OCI-LY3 (cell line): Measurements from ENCODE around the gene STK32C.

ENCODE experiments used
- H2AFZ ChIP-seq: fragments of 200-600, 300-600 bp; shearing (Covaris generic); 2 replicates; pipeline ENCODE4 v1.6.0; 2014; ENCODE audit warnings: antibody characterized with exemption, low read depth, low read length
- H3K27ac ChIP-seq: fragments of 200-600, 300-600 bp; sonication (generic); 2 replicates; pipeline ENCODE4 v1.5.1; 2014; ENCODE audit warnings: mild to moderate bottlenecking, low read length, moderate library complexity, mixed read lengths
- H3K27me3 ChIP-seq: fragments of 200-600, 300-600 bp; sonication (generic); 2 replicates; pipeline ENCODE4 v1.6.1; 2014; ENCODE audit warnings: low read depth, low read length, mixed read lengths
- H3K36me3 ChIP-seq: fragments of 200-600, 300-600 bp; sonication (generic); replicated peaks from 2 replicates; pipeline ENCODE3; 2014; ENCODE audit warnings: low read depth, low read length, mixed read lengths
- H3K4me1 ChIP-seq: fragments of 300-600, 200-600 bp; sonication (generic); 2 replicates; pipeline ENCODE4 v1.6.1; 2014; ENCODE audit warnings: low read length, mixed read lengths
- H3K4me2 ChIP-seq: fragments of 200-600, 300-600 bp; sonication (generic); 2 replicates; pipeline ENCODE4 v1.6.1; 2014; ENCODE audit warnings: low read length, mixed read lengths
- H3K4me3 ChIP-seq: fragments of 300-600, 200-600 bp; sonication (generic); 2 replicates; pipeline ENCODE4 v1.5.1; 2014; ENCODE audit warnings: antibody characterized with exemption, mild to moderate bottlenecking, low read length, moderate library complexity
- H3K79me2 ChIP-seq: fragments of 300-600, 200-600 bp; shearing (Covaris generic); 2 replicates; pipeline ENCODE4 v1.6.1; 2014; ENCODE audit warnings: mild to moderate bottlenecking, low read length, mixed read lengths
- H3K9ac ChIP-seq: fragments of 300-600, 200-600 bp; shearing (Covaris generic); 2 replicates; pipeline ENCODE4 v1.6.0; 2014; ENCODE audit warnings: mild to moderate bottlenecking, low read length, moderate library complexity
- H3K9me3 ChIP-seq: fragments of 200-600, 300-600 bp; shearing (Covaris generic); 2 replicates; pipeline ENCODE4 v1.6.1; 2014; ENCODE audit warnings: low read length, mixed read lengths; ENCODE audit not compliant: insufficient read depth
- H4K20me1 ChIP-seq: fragments of 200-600, 300-600 bp; sonication (generic); 2 replicates; pipeline ENCODE4 v1.6.1; 2016; ENCODE audit warnings: low read length, mixed read lengths; ENCODE audit not compliant: insufficient read depth
- CTCF ChIP-seq: fragments of 200-600, 300-600 bp; sonication (generic); IDR thresholded peaks from 2 replicates; pipeline ENCODE4 v1.5.1; 2014; ENCODE audit warnings: antibody characterized with exemption, low read length, low read depth
- EZH2phosphoT487 ChIP-seq: fragments of 200-600 bp; shearing (Covaris generic); IDR thresholded peaks from 2 replicates; pipeline ENCODE4 v1.6.1; 2018; ENCODE audit warnings: antibody characterized with exemption, mixed run types, low read depth

Gene STK32C

GRCh38 chr10:132306864-132307751 is 642 bp downstream of the STK32C start:
- no peaks in the 10 kb centered on the region for H3K36me3 ChIP-seq
- H4K20me1 ChIP-seq: no peaks in the 10 kb centered on the region
- no peak overlapping the region for H3K4me3 ChIP-seq
- no peaks in the 10 kb centered on the region for H3K27me3 ChIP-seq
- no peak overlapping the region for H3K27ac ChIP-seq
- no peak overlapping the region for H3K4me2 ChIP-seq
- H3K9ac ChIP-seq: no peak overlapping the region
- H3K79me2 ChIP-seq: no peaks in the 10 kb centered on the region
- no peak for TF ChIP-seq EZH2phosphoT487
- no peak for TF ChIP-seq CTCF
- H2AFZ ChIP-seq: no peak overlapping the region
- H3K9me3 ChIP-seq: no peaks in the 10 kb centered on the region
- H3K4me1 ChIP-seq: no peaks in the 10 kb centered on the region

GRCh38 chr10:132306343-132306685 is 1.4 kb downstream of the STK32C start:
- Histone ChIP-seq H3K27ac (no peak overlapping the region), H3K36me3 (no peaks in the 10 kb centered on the region), H3K9me3 (no peaks in the 10 kb centered on the region), H3K9ac (no peak overlapping the region), H3K4me3 (no peak overlapping the region), H3K4me1 (no peaks in the 10 kb centered on the region), H3K79me2 (no peaks in the 10 kb centered on the region), H3K27me3 (no peaks in the 10 kb centered on the region), H4K20me1 (no peaks in the 10 kb centered on the region), H2AFZ (no peak overlapping the region), H3K4me2 (no peak overlapping the region)
- TF ChIP-seq EZH2phosphoT487 (no peak), CTCF (no peak)

GRCh38 chr10:132305654-132306342 is 2.0 kb downstream of the STK32C start:
- H3K4me2 ChIP-seq: no peak overlapping the region
- no peaks in the 10 kb centered on the region for H4K20me1 ChIP-seq

More at GRCh38 chr10:132305654-132306342, 2.0 kb downstream of the STK32C start:
- Histone ChIP-seq H3K27ac (no peak overlapping the region), H3K9ac (no peak overlapping the region), H2AFZ (no peak overlapping the region), H3K79me2 (no peaks in the 10 kb centered on the region), H3K4me1 (no peaks in the 10 kb centered on the region), H3K27me3 (no peaks in the 10 kb centered on the region), H3K4me3 (no peak overlapping the region), H3K9me3 (no peaks in the 10 kb centered on the region), H3K36me3 (no peaks in the 10 kb centered on the region)
- no peak for TF ChIP-seq CTCF
